ENCODE data around the gene FAT1.

FAT1 gene

GRCh38 chr4:186627226-186627865 is 96.3 kb downstream of the FAT1 start:
- POLR2A ChIA-PET, result no interaction called here
- TF ChIP-seq TARDBP (IDR thresholded peaks at IDR 0.05), result no peak
- no peak for TF ChIP-seq FOXK2 (IDR thresholded peaks at IDR 0.05)

GRCh38 chr4:186624951-186625350 is 98.7 kb downstream of the FAT1 start:
- no peak for DNase-seq (ENCODE audit: extremely low spot score)
- CTCF ChIA-PET, result no interaction called here
- POLR2A ChIA-PET, result no interaction called here
- no peak for TF ChIP-seq LEF1 (IDR thresholded peaks at IDR 0.05; ENCODE audit: borderline replicate concordance)
- TF ChIP-seq SUZ12 (IDR thresholded peaks at IDR 0.05), result no peak
- no peak for TF ChIP-seq ELF4 (IDR thresholded peaks at IDR 0.05)
- TF ChIP-seq FOXA1 (IDR thresholded peaks at IDR 0.05), result no peak

More at GRCh38 chr4:186627226-186627865, 96.3 kb downstream of the FAT1 start:
- no peak for DNase-seq (ENCODE audit: extremely low spot score)
- CTCF ChIA-PET, result no interaction called here

GRCh38 chr4:186623546-186623945 is 100.1 kb downstream of the FAT1 start:
- TF ChIP-seq ELF4 (IDR thresholded peaks at IDR 0.05) (no peak), LEF1 (IDR thresholded peaks at IDR 0.05; ENCODE audit: borderline replicate concordance) (no peak), PKNOX1 (IDR thresholded peaks at IDR 0.05) (no peak), BHLHE40 (IDR thresholded peaks at IDR 0.05; ENCODE audit: borderline replicate concordance) (no peak), ZNF384 (IDR thresholded peaks at IDR 0.05) (no peak), ARNT (IDR thresholded peaks at IDR 0.05) (no peak)
- no peak for DNase-seq (ENCODE audit: extremely low spot score)
- ChIA-PET POLR2A (no interaction called here), CTCF (no interaction called here)

GRCh38 chr4:186622788-186623464 is 100.7 kb downstream of the FAT1 start:
- no peak for DNase-seq (ENCODE audit: extremely low spot score)
- TF ChIP-seq SP1 (IDR thresholded peaks at IDR 0.05), result no peak
- TF ChIP-seq ZNF384 (IDR thresholded peaks at IDR 0.05), result no peak
- TF ChIP-seq LEF1 (IDR thresholded peaks at IDR 0.05; ENCODE audit: borderline replicate concordance), result no peak
- TF ChIP-seq ARNT (IDR thresholded peaks at IDR 0.05), result no peak
- no peak for TF ChIP-seq L3MBTL2 (conservative IDR thresholded peaks at IDR 0.05)
- TF ChIP-seq FOXK2 (IDR thresholded peaks at IDR 0.05), result no peak
- no peak for TF ChIP-seq CTBP1 (IDR thresholded peaks at IDR 0.05; ENCODE audit: borderline replicate concordance)
- TF ChIP-seq FOXA1 (IDR thresholded peaks at IDR 0.05), result no peak
- TF ChIP-seq BHLHE40 (IDR thresholded peaks at IDR 0.05; ENCODE audit: borderline replicate concordance), result no peak
- POLR2A ChIA-PET, result no interaction called here
- CTCF ChIA-PET, result no interaction called here

- TF ChIP-seq SP1 (IDR thresholded peaks at IDR 0.05), result no peak
- TF ChIP-seq CTBP1 (IDR thresholded peaks at IDR 0.05; ENCODE audit: borderline replicate concordance), result no peak
- no peak for TF ChIP-seq ZNF384 (IDR thresholded peaks at IDR 0.05)
- TF ChIP-seq LEF1 (IDR thresholded peaks at IDR 0.05; ENCODE audit: borderline replicate concordance), result no peak
- TF ChIP-seq L3MBTL2 (conservative IDR thresholded peaks at IDR 0.05), result no peak
- no peak for TF ChIP-seq NFRKB (IDR thresholded peaks at IDR 0.05)
- TF ChIP-seq ELF4 (IDR thresholded peaks at IDR 0.05), result no peak
- TF ChIP-seq SUZ12 (IDR thresholded peaks at IDR 0.05), result no peak
- TF ChIP-seq FOXK2 (IDR thresholded peaks at IDR 0.05), result no peak
- no peak for TF ChIP-seq BHLHE40 (IDR thresholded peaks at IDR 0.05; ENCODE audit: borderline replicate concordance)
- no peak for TF ChIP-seq FOXM1 (IDR thresholded peaks at IDR 0.05; ENCODE audit: borderline replicate concordance)
- no peak for TF ChIP-seq ARNT (IDR thresholded peaks at IDR 0.05)
- ChIA-PET POLR2A (no interaction called here), CTCF (no interaction called here)
- DNase-seq (ENCODE audit: extremely low spot score), result no peak
These were observed 101.6 kb downstream of the FAT1 start for GRCh38 chr4:186621959-186622553.

GRCh38 chr4:186619088-186619487 is 104.6 kb downstream of the FAT1 start:
- no peak for DNase-seq (ENCODE audit: extremely low spot score)
- no peak for TF ChIP-seq HDGF (IDR thresholded peaks at IDR 0.05; ENCODE audit: borderline replicate concordance)
- no peak for TF ChIP-seq LEF1 (IDR thresholded peaks at IDR 0.05; ENCODE audit: borderline replicate concordance)
- no peak for TF ChIP-seq NFRKB (IDR thresholded peaks at IDR 0.05)
- no peak for TF ChIP-seq TARDBP (IDR thresholded peaks at IDR 0.05)
- no peak for TF ChIP-seq BHLHE40 (IDR thresholded peaks at IDR 0.05; ENCODE audit: borderline replicate concordance)
- no peak for TF ChIP-seq CTBP1 (IDR thresholded peaks at IDR 0.05; ENCODE audit: borderline replicate concordance)
- TF ChIP-seq ARNT (IDR thresholded peaks at IDR 0.05), result no peak
- TF ChIP-seq FOXA1 (IDR thresholded peaks at IDR 0.05), result no peak
- no peak for TF ChIP-seq SUZ12 (IDR thresholded peaks at IDR 0.05)
- no peak for TF ChIP-seq PKNOX1 (IDR thresholded peaks at IDR 0.05)
- no peak for TF ChIP-seq SP1 (IDR thresholded peaks at IDR 0.05)
- no peak for TF ChIP-seq ZNF384 (IDR thresholded peaks at IDR 0.05)
- no peak for TF ChIP-seq L3MBTL2 (conservative IDR thresholded peaks at IDR 0.05)
- CTCF ChIA-PET, result no interaction called here
- POLR2A ChIA-PET, result no interaction called here

- ChIA-PET CTCF (no interaction called here), POLR2A (no interaction called here)
- DNase-seq (ENCODE audit: extremely low spot score), result no peak
- TF ChIP-seq ELF4 (IDR thresholded peaks at IDR 0.05) (no peak), HDGF (IDR thresholded peaks at IDR 0.05; ENCODE audit: borderline replicate concordance) (no peak), CTBP1 (IDR thresholded peaks at IDR 0.05; ENCODE audit: borderline replicate concordance) (no peak), ZNF384 (IDR thresholded peaks at IDR 0.05) (no peak), L3MBTL2 (conservative IDR thresholded peaks at IDR 0.05) (no peak)
These were observed 105.7 kb downstream of the FAT1 start for GRCh38 chr4:186617921-186618320.
